Fibroblast of the aortic adventitia (primary cell): ENCODE measurements around the gene NTN3. TPM values are rescaled to one million over a fixed set of nuclear protein-coding genes. Genes with fewer than 3 reads are reported as not detected.

Experiments used
- DNase-seq: peaks from one replicate; pipeline ENCODE4 v3.0.0-alpha.2; 2010; ENCODE audit warnings: low read depth
- H3K4me3 ChIP-seq: 2 replicates; pipeline ENCODE4 v1.5.1; 2011; ENCODE audit warnings: low read depth, mild to moderate bottlenecking, control low read depth, low read length, moderate library complexity
- total RNA-seq: library from RNA; depleted of rRNA; stranded (reverse); fragments of >200 nt; gene quantifications from 2 replicates; pipeline ENCODE4 v1.2.3, GENCODE V29; 2012; ENCODE audit warnings: low replicate concordance
- TF ChIP-seq, protein P1 (sequence below): IDR thresholded peaks from 2 replicates; pipeline ENCODE4 v1.5.1; 2011; ENCODE audit warnings: mild to moderate bottlenecking, low read length, control low read depth, inconsistent platforms; ENCODE audit not compliant: insufficient read depth

Gene NTN3
- 0.45 and 2.8 TPM in 2 replicates for total RNA-seq

DNA sequence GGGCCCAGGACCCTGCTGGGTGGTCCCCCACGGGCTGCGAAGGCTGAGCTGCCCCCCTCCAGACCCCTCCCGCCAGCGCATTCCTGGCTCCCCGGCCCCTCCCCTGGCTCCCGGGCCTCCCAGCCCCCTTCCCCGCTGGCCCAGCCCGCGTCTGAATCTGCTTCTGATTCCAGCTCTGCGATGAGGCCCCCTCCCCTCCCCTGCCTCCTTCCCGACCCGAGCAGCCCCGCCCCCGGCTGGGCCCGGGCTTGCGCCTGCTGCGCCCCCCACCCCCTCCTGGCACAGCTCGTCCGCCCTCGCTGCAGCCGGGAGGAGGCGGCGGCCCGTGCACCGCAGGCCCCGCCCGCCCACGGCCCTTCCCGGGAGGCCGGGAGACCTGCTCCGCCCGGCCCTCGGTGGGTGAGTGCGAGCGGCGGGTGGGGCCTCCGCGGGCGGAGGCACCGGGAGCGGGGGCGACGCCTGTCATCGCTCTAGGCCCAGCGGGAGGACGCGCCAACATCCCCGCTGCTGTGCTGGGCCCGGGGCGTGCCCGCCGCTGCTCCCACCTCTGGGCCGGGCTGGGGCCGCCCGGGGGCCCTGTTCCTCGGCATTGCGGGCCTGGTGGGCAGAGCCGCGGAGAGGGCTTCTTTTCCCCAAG, at the start of gene NTN3:
Gene NTN3 (plus strand): TSS at position 282 of the 637 bp plus-strand sequence. CDS start 405 bp downstream, outside the sequence.
- TF ChIP-seq, protein P1, sequence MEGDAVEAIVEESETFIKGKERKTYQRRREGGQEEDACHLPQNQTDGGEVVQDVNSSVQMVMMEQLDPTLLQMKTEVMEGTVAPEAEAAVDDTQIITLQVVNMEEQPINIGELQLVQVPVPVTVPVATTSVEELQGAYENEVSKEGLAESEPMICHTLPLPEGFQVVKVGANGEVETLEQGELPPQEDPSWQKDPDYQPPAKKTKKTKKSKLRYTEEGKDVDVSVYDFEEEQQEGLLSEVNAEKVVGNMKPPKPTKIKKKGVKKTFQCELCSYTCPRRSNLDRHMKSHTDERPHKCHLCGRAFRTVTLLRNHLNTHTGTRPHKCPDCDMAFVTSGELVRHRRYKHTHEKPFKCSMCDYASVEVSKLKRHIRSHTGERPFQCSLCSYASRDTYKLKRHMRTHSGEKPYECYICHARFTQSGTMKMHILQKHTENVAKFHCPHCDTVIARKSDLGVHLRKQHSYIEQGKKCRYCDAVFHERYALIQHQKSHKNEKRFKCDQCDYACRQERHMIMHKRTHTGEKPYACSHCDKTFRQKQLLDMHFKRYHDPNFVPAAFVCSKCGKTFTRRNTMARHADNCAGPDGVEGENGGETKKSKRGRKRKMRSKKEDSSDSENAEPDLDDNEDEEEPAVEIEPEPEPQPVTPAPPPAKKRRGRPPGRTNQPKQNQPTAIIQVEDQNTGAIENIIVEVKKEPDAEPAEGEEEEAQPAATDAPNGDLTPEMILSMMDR: no peak
- DNase-seq: no peak

DNA sequence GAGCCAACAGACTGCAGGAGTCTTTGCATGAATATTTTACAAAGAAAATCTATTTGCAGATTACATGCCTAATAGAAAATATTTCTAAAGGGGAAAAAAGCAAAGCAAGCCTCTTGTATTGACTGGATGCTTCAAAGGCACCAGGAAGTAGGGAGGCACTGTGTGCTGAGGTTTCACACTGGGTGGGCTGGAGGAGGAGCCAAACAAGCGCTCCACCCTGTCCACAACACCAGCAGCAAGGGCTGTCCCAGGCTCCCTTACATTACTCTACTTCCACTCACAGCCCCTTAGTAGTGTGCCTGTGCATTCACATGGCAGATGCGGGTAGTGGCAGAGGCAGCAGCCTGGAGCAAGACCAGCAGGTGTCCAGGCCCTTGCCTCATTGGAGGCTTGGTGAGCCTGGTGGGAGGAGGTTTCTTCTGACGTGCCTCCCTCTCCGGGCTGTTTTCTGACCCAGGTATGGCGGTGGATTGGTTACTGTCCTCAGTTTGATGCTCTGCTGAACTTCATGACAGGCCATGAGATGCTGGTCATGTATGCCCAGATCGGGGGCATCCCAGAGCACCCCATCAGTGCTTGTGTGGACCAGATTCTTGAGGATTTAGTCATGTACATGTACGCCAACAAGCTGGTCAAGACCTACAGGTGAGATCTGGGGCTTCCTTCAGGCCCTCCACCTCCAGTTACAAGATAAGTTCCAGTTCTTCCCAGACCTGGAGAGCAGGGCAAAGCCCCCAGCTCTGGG, 48.8 kb upstream of the NTN3 start:
- TF ChIP-seq, protein P1: no peak
- H3K4me3 ChIP-seq: no peak overlapping the region
- DNase-seq: no peak

More for the DNA sequence above, at the start of gene NTN3:
- peak within 1 kb of the TSS; percentile 28 for H3K4me3 ChIP-seq

DNA sequence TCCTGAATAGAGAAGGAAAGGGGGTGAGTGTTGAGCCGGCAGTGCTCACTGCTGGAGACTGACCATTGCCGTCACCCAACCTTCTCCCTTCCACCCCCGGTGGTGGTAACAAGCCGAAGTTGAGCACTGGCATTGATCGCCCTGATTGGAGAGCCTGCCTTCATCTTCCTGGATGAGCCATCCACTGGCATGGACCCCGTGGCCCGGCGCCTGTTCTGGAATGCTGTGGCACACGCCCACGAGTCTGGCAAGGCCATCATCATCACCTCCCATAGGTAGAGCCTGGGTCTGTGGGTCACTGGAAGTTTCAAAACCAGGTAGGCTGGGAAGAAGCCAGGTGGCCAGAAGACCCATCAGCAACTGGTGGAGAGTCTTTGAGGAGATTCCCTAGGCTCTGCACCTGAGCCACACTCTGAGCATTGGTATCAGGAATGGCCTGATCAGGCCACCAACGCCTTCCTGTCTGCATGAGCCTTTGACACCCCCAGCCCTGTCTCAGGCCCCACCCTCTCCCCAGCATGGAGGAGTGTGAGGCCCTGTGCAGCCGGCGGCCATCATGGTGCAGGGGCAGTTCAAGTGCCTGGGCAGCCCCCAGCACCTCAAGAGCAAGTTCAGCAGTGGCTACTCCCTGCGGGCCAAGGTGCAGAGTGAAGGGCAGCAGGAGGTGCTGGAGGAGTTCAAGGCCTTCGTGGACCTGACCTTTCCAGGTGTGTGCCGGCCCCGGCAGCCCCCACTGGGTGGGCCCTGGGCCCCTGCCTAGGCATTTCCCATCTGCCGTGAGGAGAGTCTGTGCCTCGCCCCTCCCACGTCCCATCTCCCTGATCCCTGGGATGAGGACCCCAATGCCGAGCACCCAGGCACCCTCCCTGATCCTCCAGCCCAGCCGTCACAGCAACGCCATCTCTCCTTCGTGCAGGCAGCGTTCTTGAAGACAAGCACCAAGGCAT, 46.8 kb upstream of the NTN3 start:
- no peak for DNase-seq
- TF ChIP-seq, protein P1: no peak
- H3K4me3 ChIP-seq: no peak overlapping the region

DNA sequence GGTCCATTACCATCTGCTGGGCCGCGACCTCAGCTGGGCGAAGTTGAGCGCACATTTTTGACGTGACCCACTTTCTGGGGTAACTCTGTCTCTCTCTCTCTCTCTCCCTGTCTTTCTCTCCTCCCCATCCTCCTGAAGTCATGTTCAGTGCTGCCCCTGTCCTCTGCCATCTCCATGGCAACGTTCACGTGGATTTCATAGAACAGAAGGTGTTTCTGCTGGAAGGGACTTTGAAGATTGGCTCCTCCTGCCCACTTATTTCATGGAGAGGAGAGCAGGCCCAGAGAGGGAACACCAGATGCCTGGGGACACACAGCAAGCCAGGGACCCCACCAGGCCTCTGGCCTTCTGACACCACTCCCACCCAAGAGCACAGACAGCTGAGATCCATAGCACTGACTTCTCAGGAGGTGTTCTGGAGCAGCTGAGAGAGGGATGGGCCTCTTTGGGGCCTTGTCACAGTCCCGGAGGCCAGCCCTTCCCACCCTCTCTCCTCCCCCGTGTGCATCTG, 46.0 kb upstream of the NTN3 start:
- no peak overlapping the region for H3K4me3 ChIP-seq
- TF ChIP-seq, protein P1: no peak

DNA sequence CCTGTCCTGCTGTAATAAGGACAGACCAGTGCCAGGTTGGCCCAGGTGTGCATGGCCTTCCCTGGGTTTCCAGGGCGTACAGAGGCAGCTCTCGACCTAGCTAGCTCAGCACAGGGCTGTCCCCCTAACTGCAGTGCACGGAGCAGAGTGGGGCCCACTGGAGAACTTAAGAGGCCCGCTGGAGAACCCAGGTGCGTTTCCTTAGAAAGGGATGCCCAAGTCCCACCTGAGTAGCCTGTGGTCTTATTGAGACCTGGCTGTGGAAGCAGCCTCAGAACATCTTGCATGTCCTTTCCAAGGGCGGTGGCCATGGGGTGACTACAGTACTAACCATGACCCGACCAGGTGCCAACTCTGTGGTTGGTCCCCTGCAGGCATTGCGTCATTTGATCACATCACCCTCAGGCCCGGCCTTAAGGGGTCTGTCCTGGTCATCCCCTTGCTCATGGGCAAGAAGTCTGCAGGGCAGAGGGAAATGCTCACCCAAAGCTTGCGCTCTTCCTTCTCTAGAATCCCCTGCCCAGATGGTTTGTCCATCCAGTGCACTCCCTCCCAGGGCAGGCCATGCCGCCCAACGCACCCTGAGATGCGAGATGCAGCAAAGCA, 45.2 kb upstream of the NTN3 start:
- DNase-seq: no peak
- H3K4me3 ChIP-seq: no peak overlapping the region
- TF ChIP-seq, protein P1: no peak

More for the DNA sequence above, 46.0 kb upstream of the NTN3 start:
- no peak for DNase-seq

DNA sequence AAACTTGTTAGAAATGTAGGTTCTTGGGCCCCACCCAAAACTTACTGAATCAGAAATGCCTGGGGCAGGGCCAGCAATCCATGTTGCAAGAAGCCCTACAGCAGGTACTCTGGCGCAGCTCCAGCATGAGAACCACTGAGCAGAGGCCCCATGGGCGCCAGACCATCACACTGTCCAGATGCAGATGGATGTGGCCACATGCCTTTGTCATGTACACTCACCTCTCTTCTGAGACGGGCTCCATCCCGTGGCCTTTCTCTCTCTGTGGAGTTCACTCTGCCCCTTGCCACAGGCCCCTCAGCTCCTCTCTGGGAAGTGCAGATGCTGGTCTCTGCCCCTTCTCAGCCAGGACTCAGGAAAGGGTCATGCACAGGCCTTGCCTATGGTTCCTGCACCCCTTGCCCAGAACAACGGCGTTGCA, 44.1 kb upstream of the NTN3 start:
- TF ChIP-seq, protein P1: no peak
- no peak for DNase-seq
- no peak overlapping the region for H3K4me3 ChIP-seq
